Hepatocyte (in vitro differentiated cells): ENCODE data around the gene FSD1L.

ENCODE experiments used
- EZH2 ChIP-seq: fragments of 200-600 bp; sonication (generic); IDR thresholded peaks from 2 replicates; pipeline ENCODE4 v1.6.1; 2016; ENCODE audit warnings: antibody characterized with exemption, mild to moderate bottlenecking, borderline replicate concordance
- EZH2phosphoT487 ChIP-seq: fragments of 200-600 bp; sonication (generic); IDR thresholded peaks from one replicate; pipeline ENCODE4 v1.6.1; 2018; ENCODE audit warnings: antibody characterized with exemption, mild to moderate bottlenecking, low read depth, moderate library complexity; ENCODE audit not compliant: unreplicated experiment, severe bottlenecking
- TF ChIP-seq, protein P1 (sequence below): fragments of 200-600 bp; sonication (generic); IDR thresholded peaks from 2 replicates; pipeline ENCODE4 v1.5.1; 2016; ENCODE audit warnings: antibody characterized with exemption, mild to moderate bottlenecking; ENCODE audit not compliant: poor library complexity

DNA sequence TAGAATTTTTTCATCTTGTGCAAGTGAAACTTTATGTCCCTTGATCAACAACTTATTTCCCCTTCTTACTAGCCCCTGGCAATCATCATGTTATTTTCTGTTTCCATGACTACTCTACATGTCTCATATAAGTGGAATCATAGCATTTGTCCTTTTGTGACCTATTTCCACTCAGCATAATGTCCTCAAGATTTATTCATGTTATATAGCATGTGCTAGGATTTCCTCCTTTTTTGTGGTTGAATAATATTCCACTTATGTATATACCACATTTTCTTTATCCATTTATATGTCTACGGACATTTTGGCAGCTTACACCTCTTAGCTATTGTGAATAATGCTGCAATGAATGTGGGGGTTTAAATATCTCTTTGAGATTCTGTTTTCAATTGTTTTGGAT, 21.0 kb downstream of the FSD1L start:
- TF ChIP-seq, protein P1, sequence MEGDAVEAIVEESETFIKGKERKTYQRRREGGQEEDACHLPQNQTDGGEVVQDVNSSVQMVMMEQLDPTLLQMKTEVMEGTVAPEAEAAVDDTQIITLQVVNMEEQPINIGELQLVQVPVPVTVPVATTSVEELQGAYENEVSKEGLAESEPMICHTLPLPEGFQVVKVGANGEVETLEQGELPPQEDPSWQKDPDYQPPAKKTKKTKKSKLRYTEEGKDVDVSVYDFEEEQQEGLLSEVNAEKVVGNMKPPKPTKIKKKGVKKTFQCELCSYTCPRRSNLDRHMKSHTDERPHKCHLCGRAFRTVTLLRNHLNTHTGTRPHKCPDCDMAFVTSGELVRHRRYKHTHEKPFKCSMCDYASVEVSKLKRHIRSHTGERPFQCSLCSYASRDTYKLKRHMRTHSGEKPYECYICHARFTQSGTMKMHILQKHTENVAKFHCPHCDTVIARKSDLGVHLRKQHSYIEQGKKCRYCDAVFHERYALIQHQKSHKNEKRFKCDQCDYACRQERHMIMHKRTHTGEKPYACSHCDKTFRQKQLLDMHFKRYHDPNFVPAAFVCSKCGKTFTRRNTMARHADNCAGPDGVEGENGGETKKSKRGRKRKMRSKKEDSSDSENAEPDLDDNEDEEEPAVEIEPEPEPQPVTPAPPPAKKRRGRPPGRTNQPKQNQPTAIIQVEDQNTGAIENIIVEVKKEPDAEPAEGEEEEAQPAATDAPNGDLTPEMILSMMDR: no peak
- TF ChIP-seq EZH2phosphoT487 (no peak), EZH2 (no peak)
